Astrocyte of the spinal cord (primary cell): ENCODE results near the gene PRRX2.
A peak's percentile ranks its signal among the peaks of the same experiment; 100 is the strongest.

Experiments used
- DNase-seq: peaks from one replicate; pipeline ENCODE4 v3.0.0; 2011; ENCODE audit warnings: low read depth, low spot score
- H3K4me3 ChIP-seq: 2 replicates; pipeline ENCODE4 v1.5.1; 2011; ENCODE audit warnings: low read depth, mild to moderate bottlenecking, low read length, moderate library complexity
- in situ Hi-C: cut with HindIII; loops from 2 replicates; pipeline ENCODE4 v1.10.0; 2017; ENCODE audit warnings: low sequenced_read_pairs
- TF ChIP-seq, protein P1 (sequence below): IDR thresholded peaks from 2 replicates; pipeline ENCODE4 v1.5.1; 2012; ENCODE audit warnings: low read depth, mild to moderate bottlenecking, low read length, inconsistent platforms

PRRX2 gene

DNA sequence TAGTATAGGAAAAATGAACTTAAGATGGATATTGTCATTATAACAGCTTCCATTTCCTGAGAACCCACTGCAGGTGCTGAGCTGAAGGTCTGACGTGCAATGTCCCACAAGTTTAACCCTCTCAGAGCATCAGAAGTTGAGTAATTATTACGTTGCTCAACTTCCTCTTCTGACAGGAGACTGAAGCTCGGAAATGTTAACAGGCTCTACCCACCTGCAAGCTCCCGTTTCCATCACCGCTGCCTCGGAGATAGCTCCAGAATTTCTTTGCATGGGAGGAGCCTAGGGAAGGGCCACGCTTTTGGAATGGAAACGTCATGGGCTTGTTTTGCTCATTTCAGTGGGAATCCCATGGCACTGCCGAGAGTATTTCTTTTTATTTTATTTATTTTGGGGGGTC is 40.5 kb upstream of the PRRX2 start:
- in situ Hi-C loops: no loop called here
- H3K4me3 ChIP-seq: no peak overlapping the region
- no peak for DNase-seq
- TF ChIP-seq, protein P1, sequence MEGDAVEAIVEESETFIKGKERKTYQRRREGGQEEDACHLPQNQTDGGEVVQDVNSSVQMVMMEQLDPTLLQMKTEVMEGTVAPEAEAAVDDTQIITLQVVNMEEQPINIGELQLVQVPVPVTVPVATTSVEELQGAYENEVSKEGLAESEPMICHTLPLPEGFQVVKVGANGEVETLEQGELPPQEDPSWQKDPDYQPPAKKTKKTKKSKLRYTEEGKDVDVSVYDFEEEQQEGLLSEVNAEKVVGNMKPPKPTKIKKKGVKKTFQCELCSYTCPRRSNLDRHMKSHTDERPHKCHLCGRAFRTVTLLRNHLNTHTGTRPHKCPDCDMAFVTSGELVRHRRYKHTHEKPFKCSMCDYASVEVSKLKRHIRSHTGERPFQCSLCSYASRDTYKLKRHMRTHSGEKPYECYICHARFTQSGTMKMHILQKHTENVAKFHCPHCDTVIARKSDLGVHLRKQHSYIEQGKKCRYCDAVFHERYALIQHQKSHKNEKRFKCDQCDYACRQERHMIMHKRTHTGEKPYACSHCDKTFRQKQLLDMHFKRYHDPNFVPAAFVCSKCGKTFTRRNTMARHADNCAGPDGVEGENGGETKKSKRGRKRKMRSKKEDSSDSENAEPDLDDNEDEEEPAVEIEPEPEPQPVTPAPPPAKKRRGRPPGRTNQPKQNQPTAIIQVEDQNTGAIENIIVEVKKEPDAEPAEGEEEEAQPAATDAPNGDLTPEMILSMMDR: no peak

DNA sequence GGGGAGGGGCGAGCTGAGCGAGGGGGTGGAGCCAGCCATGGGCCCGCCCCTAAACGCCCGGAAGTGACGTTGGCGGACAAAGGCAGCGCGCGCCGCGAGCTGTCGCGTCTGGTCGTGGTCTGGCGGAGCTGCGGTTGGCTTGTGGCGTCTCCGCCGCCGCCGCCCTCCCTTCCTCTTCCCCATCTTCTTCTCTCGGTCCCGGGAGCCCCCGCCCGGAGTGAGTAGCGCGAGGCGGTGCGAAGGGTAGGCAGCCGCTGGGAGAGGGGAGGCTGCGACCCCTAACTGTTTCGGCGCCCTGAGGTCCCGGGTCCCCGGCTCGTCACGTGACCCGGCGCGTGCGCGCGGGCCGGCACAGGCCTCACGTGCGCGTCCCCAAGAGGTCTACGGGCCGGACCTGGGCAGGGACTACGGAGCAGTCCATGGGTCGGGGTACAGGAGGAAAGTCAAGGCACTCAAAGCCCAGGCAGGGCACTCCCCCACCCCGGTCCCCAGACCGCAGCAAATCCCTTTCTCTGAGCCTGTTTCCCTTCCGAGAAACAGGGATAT is 39.3 kb upstream of the PRRX2 start, which contains the start of gene NTMT1:
Gene NTMT1 (plus strand): TSS at position 85 of the 546 bp plus-strand sequence. CDS start 6,541 bp downstream, outside the sequence.
- H3K4me3 ChIP-seq: peak within 1 kb of the TSS; percentile 69
- TF ChIP-seq, protein P1: no peak
- DNase-seq: peak; percentile 82
- in situ Hi-C loops: no loop called here

DNA sequence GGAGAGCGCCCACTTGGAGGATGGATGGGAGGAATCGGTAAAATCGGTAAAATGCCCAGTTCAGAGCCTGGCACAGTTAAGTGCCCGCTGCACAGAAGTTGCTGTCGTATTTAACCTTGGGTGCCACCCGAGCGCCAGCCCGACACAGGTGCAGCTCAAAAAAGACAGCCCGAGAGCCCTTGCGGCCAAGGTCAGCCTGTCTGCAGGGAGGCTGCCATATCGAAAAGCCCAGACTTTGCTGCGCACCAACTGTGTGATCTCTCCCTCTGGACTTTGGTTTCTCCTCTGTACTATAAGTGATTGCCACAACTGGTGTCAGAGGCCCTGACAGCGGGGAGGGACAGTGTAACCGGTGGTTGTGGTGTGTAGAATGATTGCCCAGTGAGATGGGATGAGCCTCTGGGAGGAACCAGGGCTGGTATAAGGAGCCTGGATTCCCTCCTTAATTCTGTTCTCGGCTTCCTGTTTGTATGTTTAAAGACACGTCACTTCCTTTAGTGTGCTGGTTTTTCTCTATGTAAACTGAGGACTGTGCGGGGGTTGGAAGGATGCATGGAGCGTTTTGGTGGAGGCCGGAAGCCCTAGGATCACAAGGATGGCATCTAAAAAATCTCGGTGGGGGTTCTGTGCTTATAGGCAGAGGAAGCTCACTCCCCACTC is 38.7 kb upstream of the PRRX2 start:
- DNase-seq: peak; percentile 78
- in situ Hi-C loops: no loop called here
- TF ChIP-seq, protein P1: no peak
- H3K4me3 ChIP-seq: peak overlapping the region; percentile 69

DNA sequence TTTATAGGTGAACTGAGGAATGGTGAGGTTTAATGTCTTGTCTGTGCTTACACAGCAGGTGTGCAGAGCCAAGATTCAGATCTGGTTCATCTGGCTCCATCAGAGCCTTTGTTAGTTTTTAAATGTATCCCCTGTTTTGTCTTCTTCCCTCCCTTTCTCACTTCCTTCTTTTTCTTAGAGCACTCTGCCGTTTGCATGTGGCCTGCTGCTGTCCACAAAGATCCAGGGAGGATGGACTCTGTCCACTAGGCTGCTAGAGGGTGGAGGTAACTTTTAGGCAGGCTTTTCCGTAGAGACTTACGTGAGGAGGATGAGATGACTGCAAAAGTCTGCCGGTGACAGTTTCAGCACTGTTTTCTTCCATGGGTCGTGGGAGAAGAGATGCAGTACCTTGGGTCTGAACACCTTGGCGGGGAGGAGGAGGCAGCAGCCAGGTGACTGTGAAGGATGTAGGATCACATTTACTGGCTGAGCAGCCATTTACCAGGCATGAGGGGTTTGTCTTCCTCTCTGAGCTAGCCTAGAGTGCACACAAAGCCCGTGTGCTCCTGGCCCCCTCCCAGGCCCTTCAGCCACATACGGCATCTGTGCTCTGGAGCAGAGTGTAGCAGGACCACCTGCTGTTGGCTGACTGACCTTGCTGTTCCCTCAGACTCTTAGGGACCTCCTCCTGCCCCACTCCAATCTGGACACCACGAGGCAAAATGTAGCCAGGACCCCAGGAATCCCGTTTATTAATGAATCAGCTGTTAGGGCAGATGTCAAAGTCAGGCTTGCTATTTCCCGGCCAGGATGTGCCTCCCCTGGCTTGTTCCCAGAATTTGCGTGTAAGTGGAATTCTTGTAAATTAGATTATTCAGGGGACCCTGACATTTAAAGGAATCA is 37.6 kb upstream of the PRRX2 start:
- TF ChIP-seq, protein P1: no peak
- in situ Hi-C loops: no loop called here
- H3K4me3 ChIP-seq: peak overlapping the region; percentile 69
- peak; percentile 64 for DNase-seq

DNA sequence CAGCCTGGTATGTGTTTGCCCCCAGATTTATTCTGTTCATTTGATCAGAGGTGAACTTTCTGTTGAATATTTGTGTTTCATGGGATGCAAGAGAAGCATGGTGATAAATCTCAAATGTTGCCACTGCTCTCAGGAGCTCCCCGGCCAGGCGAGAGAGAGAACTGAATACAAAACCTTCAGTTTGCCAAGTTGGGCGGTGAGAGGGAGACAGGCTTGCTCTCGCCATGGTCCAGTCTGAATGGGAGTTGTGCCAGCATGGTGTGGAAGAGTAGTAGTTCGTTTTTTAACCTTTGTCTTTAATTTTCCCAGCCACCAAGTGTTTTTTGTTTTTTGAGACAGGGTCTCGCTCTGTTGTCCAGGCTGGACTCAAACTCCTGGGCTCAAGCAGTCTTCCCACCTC is 36.7 kb upstream of the PRRX2 start:
- H3K4me3 ChIP-seq: no peak overlapping the region
- no peak for DNase-seq
- in situ Hi-C loops: no loop called here
- TF ChIP-seq, protein P1: no peak

DNA sequence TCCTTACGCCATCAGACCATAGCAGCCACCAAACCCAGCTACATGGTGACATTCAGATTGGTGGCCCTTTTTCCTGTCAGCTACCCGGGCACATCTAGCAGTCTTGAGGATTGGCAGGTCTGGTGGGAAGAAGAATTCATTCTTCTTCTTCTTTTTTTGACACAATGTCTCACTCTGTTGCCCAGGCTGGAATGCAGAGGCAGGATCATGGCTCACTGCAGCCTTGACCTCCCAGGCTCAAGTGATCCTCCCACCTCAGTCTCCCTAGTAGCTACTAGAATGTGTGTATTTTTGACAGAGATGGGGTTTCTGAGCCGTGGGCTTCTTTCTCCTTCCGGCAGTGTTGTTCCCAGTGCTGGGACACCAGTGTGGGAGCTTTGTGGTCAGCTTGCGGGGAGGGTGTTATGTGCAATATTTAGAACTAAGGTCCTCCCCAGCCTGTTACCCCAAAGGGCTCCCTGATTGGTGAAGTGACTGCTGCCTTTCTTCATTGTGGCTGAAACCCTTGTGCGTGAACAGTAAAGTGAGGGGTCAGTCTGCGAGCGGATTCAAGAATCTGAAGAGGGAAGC is 36.1 kb upstream of the PRRX2 start:
- in situ Hi-C loops: no loop called here
- no peak overlapping the region for H3K4me3 ChIP-seq
- TF ChIP-seq, protein P1: no peak
- no peak for DNase-seq
